LNCaP clone FGC (cell line): Measurements from ENCODE around the gene PKP4.

ENCODE experiments used
- DNase-seq: peaks from one replicate; pipeline ENCODE4 v3.0.0-alpha.2; 2011; ENCODE audit warnings: low read depth
- H3K4me3 ChIP-seq: 2 replicates; pipeline ENCODE4 v1.5.1; 2011; ENCODE audit warnings: mild to moderate bottlenecking, low read depth, low read length, control low read depth
- TF ChIP-seq, protein P1 (sequence below): IDR thresholded peaks from 2 replicates; pipeline ENCODE4 v1.5.1; 2012; ENCODE audit warnings: mild to moderate bottlenecking; ENCODE audit not compliant: control insufficient read depth, insufficient read depth; ENCODE audit errors: extremely low read depth

The PKP4 gene

DNA sequence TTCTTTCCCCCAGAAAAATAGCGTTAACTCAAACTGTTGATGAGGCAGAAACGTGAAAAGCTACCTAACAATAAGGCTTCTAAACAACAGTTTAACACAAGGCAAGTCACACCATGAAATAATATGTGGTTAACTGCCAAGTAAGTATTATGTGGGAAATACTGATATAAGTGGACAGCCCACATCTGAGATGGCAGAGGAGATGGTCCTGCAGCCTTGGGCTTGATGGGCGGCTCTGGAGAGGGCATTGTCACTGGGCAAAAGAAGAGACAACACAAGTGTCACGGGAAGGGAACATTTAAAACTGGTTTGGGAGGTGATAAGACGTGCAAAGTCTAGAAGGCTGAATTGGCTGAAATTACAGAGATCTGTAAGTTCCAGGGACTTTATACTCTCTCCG, 147.2 kb downstream of the PKP4 start:
- TF ChIP-seq, protein P1, sequence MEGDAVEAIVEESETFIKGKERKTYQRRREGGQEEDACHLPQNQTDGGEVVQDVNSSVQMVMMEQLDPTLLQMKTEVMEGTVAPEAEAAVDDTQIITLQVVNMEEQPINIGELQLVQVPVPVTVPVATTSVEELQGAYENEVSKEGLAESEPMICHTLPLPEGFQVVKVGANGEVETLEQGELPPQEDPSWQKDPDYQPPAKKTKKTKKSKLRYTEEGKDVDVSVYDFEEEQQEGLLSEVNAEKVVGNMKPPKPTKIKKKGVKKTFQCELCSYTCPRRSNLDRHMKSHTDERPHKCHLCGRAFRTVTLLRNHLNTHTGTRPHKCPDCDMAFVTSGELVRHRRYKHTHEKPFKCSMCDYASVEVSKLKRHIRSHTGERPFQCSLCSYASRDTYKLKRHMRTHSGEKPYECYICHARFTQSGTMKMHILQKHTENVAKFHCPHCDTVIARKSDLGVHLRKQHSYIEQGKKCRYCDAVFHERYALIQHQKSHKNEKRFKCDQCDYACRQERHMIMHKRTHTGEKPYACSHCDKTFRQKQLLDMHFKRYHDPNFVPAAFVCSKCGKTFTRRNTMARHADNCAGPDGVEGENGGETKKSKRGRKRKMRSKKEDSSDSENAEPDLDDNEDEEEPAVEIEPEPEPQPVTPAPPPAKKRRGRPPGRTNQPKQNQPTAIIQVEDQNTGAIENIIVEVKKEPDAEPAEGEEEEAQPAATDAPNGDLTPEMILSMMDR = no peak
- H3K4me3 ChIP-seq = no peak overlapping the region
- DNase-seq = no peak

- TF ChIP-seq, protein P1 = no peak
- no peak overlapping the region for H3K4me3 ChIP-seq
These were observed 153.3 kb downstream of the PKP4 start for GRCh38 chr2:158610059-158610458.

DNA sequence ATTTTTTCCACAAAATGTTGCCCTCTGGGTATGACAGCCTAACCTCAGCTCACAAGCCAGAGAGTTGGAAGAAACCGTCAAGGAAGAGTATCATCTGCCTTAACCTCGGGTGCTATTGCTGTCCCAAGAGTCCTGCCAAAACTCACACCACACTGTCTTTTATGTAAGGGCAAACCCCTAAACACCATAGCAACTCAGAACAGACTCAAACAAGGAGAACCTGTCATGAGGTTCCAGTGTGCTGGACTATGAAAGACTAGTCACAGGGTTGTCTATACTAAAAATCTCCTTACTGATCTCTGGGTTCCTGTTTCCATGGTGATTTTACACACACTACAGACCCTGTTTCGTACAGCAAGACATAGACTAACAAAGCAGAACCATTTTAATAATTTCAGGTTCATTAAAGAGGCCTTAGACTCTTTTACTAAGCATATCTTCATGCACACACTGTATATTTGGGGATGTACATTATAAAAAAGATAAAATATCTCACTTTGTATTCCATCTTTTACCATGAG, 159.8 kb downstream of the PKP4 start:
- TF ChIP-seq, protein P1 = no peak
- no peak for DNase-seq

More at GRCh38 chr2:158610059-158610458, 153.3 kb downstream of the PKP4 start:
- no peak for DNase-seq

DNA sequence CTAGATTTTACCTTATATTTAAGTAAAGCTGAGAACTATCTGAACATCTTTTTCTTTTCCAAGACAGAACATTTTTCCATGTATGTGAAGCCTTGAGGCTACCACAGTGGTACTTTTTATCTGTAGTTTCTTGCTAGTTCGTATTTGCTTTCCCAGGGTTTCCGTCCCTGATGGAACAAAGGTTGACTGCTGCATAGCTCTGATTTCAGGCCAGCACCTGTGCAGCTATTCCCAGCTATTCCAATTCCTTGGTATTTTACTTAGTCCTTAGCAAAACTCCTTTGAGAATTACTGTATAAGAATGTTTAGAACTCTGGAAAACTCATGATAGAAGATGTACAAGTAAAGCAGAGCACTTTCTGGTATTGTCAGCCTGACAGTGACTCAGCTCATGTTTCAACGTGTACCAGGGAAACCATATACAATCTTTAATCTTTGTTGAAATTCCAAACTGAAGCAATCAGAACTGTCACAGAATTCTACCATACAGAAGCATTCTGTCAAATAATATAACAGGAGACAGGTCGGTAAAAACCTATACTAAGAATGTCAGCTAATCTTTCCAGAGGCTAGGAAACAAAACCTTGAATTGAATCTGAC, 162.2 kb downstream of the PKP4 start:
- TF ChIP-seq, protein P1 = no peak
- no peak overlapping the region for H3K4me3 ChIP-seq
- DNase-seq = no peak

More for the DNA sequence above, 159.8 kb downstream of the PKP4 start:
- H3K4me3 ChIP-seq = no peak overlapping the region

DNA sequence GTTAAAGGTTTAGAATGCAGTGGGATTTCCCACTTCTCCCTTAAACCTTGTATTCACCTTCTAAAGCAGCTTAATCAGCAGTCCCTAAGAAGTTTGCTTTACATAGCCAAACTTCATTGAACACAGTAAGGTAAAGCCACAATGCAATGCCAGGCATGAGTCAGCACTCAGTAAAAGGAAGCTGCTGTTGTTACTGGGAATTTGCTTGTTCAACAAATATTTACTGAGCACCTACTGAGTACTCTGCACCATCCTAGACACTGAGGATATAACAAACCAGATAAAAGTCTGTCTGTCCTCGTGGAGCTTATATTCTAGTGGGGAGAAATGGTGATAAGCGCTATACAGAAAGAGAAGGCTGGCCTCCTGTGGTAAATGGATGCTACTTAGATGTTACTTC, 162.7 kb downstream of the PKP4 start:
- DNase-seq = peak; percentile 27
- TF ChIP-seq, protein P1 = no peak

GRCh38 chr2:158620656-158621055, 163.9 kb downstream of the PKP4 start:
- TF ChIP-seq, protein P1 = no peak

More for the DNA sequence above, 162.7 kb downstream of the PKP4 start:
- H3K4me3 ChIP-seq = no peak overlapping the region

More at GRCh38 chr2:158620656-158621055, 163.9 kb downstream of the PKP4 start:
- no peak overlapping the region for H3K4me3 ChIP-seq
- DNase-seq = no peak
